OCI-LY1 (cell line): ENCODE measurements around the gene NSUN5.

ENCODE experiments used
- EZH2 ChIP-seq: fragments of 200-600 bp; sonication (generic), shearing (Covaris generic); IDR thresholded peaks from 2 replicates; pipeline ENCODE4 v1.8.0; 2017; ENCODE audit warnings: borderline replicate concordance, mixed run types, mild to moderate bottlenecking, antibody characterized with exemption, low read length, moderate library complexity, mixed read lengths
- TF ChIP-seq, protein P1 (sequence below): fragments of 200-600 bp; sonication (generic), shearing (Covaris generic); IDR thresholded peaks from 2 replicates; pipeline ENCODE4 v1.5.1; 2017; ENCODE audit warnings: mild to moderate bottlenecking, antibody characterized with exemption, low read length, moderate library complexity, mixed read lengths

DNA sequence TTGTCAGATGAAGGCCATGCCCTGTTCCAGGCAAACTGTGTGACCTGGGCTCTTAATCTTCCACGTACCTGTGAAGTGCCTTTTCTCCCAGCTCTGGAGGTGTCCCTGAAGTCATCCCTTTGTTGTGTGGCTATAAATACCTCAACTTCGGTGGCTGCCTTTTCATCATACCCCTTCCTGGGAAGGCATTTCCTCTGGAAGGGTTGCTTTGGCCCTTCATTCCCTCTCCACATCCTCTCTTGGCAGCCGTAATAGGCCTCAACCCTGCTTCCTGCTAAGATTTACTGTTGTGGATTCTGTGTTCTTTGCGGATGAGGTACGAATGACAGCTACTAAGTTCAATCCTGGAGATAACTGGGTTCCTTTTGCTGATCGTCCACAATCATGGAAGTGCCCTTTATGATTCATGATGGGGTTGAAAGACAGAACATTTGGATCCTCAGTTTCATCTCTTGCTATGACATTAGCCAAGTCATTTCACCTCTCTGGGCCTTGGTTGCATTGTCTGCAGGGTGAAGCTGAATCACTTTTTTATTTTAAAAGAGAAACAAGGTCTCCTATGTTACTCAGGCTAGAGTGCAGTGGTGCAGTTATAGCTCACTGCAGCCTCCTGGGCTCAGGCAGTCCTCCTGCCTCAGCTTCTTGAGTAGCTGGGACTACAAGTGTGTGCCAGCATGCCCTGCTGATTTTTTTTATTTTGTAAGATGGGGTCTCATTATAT is 43.0 kb upstream of the NSUN5 start:
- TF ChIP-seq, protein P1, sequence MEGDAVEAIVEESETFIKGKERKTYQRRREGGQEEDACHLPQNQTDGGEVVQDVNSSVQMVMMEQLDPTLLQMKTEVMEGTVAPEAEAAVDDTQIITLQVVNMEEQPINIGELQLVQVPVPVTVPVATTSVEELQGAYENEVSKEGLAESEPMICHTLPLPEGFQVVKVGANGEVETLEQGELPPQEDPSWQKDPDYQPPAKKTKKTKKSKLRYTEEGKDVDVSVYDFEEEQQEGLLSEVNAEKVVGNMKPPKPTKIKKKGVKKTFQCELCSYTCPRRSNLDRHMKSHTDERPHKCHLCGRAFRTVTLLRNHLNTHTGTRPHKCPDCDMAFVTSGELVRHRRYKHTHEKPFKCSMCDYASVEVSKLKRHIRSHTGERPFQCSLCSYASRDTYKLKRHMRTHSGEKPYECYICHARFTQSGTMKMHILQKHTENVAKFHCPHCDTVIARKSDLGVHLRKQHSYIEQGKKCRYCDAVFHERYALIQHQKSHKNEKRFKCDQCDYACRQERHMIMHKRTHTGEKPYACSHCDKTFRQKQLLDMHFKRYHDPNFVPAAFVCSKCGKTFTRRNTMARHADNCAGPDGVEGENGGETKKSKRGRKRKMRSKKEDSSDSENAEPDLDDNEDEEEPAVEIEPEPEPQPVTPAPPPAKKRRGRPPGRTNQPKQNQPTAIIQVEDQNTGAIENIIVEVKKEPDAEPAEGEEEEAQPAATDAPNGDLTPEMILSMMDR: no peak
- no peak for TF ChIP-seq EZH2
